SK-N-DZ (cell line): ENCODE measurements around the gene SPHKAP. TPM values are rescaled to one million over a fixed set of nuclear protein-coding genes. Genes with fewer than 3 reads are reported as not detected.
"Not testable (repeated sequence)": the region's sequence is repeated elsewhere in the genome, so short reads cannot be mapped to it uniquely, and the experiment has no call there.

Experiments
- DNase-seq: peaks from one replicate; pipeline ENCODE4 v3.0.0-alpha.2; 2015; ENCODE audit warnings: low spot score
- polyA plus RNA-seq, 2 experiments: library from polyadenylated mRNA; depleted of rRNA; stranded (reverse); fragments of >200 nt; gene quantifications; 2 replicates each; pipeline ENCODE4 v1.2.3, GENCODE V29; 2014

SPHKAP gene, protein sequence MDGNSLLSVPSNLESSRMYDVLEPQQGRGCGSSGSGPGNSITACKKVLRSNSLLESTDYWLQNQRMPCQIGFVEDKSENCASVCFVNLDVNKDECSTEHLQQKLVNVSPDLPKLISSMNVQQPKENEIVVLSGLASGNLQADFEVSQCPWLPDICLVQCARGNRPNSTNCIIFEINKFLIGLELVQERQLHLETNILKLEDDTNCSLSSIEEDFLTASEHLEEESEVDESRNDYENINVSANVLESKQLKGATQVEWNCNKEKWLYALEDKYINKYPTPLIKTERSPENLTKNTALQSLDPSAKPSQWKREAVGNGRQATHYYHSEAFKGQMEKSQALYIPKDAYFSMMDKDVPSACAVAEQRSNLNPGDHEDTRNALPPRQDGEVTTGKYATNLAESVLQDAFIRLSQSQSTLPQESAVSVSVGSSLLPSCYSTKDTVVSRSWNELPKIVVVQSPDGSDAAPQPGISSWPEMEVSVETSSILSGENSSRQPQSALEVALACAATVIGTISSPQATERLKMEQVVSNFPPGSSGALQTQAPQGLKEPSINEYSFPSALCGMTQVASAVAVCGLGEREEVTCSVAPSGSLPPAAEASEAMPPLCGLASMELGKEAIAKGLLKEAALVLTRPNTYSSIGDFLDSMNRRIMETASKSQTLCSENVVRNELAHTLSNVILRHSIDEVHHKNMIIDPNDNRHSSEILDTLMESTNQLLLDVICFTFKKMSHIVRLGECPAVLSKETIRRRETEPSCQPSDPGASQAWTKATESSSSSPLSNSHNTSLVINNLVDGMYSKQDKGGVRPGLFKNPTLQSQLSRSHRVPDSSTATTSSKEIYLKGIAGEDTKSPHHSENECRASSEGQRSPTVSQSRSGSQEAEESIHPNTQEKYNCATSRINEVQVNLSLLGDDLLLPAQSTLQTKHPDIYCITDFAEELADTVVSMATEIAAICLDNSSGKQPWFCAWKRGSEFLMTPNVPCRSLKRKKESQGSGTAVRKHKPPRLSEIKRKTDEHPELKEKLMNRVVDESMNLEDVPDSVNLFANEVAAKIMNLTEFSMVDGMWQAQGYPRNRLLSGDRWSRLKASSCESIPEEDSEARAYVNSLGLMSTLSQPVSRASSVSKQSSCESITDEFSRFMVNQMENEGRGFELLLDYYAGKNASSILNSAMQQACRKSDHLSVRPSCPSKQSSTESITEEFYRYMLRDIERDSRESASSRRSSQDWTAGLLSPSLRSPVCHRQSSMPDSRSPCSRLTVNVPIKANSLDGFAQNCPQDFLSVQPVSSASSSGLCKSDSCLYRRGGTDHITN (N-terminal part only)
- polyA plus RNA-seq (2014; cell fraction: cytosol; rRNA removed): not detected in 2 replicates
- not detected in 2 replicates for polyA plus RNA-seq (2014; cell fraction: nucleus; rRNA removed)

DNA sequence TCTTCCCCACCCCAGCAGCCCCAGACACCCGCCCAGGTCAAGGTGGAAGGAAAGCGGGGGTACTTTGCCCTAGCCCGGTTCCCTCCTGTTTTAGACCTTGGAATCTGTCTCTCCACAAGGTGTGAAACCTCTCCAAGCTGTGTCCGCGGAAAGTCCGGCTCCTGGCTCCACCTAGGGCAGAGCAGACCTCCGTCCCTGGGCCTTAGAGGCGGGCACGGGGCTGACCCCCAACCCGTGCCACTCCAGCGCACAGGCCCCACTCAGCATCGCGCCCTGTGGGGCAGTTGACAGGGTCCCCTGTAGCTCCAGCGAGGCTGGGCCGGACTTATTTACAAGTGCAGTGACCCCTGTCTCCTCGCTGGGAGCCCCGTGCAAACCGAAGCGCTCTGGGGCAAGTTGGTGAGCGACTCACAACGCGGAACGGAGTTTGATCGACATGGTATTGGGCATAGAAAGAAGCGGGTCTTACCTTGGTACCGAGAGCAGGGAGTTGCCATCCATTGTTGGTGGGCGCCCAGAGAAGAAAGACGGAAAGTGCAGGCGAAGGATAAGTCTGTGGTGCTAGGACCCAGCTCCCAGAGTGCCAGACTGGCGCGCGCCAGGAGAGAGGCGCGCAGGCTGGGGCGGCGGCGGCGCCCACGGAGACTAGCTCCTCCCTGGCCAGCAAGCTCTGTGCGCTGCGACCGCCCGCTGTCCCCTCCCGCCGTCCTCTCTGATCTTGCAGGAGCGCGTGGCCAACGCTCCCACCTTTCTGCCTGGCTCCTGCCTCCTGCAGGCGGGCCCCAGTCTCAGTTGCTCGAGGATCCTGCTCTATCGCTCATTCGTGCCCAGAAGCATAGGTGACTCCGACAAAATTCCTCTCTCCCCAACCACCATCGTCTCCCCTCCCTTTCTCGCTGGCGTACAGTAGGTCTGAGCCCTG is at the start of gene SPHKAP:
SPHKAP (minus strand) TSS at position 590 of the 922 bp plus-strand sequence; CDS start at position 501, 89 bp downstream.
- no peak for DNase-seq

DNA sequence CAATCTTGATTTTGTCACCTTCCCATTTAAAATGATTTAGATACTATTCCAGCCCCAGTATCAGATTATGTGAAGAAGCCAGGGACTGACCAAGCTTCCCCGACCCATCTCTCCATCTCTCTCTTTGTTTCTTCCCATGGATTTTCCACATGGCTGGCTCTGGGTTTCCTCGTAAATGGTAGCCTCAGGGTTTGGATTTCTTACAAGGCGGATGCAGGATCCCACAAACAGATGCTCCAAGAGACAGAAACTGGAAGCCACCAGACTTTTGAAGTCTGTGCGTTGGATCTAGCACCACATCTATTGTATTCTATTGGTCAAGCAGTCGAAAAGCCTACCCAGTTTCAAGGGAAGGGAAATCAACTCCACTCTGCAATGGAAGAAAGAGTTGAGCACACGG is 46.0 kb upstream of the SPHKAP start:
- no peak for DNase-seq

DNA sequence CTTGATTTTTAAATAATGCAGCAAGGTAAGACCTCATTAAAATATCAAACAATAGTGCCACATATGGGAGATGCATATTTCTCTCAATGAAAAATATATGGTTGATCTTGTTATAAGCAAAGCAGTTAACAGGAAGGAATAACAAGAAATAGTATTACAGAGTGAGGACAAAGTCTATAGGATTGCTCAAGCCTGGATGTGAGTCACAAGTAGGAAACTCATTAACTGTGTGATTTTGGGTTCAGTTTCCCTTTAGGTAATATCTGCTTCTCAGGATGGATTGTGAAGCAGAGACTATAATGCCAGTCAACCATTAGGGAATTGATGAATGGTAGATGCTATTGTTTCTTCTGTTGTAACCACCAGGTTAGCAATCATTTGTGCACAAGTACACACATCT is 42.9 kb upstream of the SPHKAP start:
- DNase-seq: no peak

DNA sequence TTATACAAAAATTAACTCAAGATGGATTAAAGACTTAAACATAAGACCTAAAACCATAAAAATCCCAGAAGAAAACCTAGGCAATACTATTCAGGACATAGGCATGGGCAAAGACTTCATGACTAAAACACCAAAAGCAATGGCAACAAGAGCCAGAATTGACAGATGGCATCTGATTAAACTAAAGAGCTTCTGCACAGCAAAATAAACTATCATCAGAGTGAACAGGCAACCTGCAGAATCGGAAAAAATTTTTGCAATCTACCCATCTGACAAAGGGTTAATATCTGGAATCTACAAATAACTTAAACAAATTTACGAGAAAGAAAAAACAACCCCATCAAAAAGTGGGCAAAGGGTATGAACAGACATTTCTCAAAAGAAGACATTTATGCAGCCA is 37.1 kb upstream of the SPHKAP start:
- DNase-seq: not testable (repeated sequence)

DNA sequence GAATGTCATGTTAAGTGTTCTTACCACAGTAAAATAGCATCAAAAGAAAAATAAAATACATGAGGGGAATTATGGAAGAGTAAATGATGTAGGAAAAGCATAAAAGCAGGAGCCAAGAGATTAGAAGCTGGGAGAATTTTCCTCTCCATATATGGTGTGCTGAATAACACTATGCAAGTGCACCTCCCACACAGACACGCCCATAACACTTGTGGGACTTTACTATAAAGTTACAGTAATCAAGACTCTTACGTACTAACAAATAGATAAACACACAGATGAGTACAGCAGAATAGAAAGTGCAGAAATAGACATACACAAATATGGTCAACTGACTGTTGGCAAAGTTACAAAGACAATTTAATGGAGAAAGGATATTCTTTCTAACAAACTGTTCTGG is 16.0 kb upstream of the SPHKAP start:
- DNase-seq: no peak

DNA sequence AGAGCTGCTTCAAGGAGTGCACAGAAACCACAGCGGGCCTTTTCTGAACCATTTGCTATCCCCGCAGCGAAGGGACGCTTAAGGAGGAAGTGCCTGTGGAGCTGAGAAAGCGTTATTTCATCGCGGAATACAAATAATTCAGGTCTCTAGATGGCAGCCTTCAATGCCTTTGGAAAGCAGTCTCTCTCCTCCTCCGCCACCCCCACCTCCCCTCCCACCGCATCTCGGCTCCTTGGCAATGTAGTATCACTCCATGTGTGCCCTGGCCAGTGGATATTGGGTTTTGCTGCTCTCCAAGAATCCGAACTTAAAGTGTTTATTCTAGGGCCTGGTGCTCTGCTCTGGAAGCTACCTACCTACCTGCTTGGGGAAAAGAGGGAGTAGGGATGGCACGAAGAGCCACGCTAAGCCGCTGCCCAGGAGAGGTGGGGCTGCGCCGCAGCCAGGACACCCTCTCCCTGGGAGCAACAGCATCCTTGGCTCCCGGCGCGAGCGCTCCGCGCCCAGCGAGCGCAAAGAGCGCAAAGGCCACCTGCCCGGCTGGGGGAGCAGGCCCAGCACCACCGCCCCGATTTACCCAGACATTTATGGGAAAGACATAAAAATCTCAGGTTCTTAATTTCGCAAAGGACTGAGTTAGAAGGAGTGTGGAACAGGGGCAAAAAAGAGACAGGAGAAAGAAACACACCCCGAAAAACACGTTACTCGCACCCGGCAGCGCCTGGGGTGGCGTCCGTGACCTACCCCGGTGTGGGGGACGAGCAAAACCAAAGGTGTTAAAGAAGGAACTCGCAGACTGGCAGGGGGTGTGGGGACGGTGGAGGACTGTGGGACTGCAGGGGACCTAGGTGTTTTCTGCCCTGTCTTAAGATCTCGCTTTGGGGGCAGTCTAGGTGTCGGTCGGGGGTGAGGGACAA is 1.0 kb downstream of the SPHKAP start:
- no peak for DNase-seq

DNA sequence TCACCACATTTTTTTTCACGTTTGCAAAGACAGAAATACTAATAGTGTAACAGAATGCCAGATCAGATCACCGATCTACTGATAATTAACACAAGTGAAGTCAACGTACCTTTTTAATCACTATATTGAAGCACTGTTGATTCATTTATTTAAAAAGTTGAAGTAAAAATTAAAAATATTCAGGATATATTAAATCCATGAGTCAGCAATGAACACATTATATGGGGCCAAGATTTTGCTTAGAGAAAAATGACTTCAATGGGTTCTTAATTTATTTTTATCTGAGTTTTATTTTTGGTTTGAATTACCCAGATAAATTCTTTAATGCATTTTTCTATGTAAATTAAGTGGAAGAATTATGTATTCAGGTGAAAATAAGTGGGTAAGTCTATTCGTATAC is 14.2 kb downstream of the SPHKAP start:
- DNase-seq: no peak

DNA sequence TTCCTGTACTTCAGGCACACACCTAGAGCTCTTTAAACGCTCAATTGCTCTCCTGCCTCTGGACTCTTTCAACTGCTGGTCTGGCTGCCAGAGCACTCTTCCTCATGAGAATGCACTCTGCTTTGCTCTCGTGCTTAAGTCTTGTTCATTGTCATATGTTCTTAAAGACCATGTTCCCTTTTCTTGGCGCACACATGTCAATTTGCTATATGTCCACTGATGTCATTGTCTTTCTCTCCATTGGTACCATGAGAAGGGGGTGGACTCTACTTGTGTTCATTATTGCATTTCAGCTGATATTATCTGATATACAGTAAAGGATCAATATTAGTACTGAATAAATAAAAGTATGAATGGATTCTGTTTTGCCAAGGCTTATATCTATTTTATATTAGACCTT is 16.8 kb downstream of the SPHKAP start:
- DNase-seq: no peak

DNA sequence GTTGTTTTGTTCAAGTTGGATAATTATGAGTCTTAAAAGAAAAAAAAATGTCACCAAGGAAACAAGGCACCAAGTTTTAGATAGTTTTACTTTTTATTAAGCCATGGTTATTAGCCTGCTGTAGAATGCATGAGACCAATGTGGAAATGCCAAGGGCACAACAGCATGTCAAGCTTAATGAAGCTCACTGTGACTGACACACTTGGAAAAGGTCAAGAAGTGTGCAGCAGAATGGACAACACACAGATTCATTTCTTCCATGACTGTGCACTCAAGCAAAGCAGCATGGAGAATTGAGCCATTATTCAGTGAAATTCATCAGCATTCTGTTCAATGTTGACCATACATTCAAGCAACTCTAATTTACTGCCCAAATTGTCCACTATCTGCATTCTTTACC is 23.6 kb downstream of the SPHKAP start:
- DNase-seq: no peak

DNA sequence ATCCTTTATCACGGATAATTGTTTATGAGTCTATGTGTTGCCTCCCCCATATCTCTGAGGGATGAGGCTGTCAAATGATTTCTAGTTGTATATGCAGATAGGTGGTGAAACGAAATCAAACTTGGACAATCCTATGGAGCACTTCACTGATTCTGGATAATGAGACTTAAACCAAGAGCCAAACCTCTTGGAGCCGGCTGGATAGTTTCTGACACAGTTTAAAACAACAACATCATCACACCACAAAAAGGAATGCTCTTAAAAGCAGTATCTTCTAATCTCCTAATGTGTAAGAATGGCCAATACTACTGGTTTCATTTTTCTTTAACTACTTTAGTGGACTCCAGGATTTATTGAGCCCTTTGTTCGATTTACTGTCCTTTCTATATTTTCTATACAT is 36.5 kb downstream of the SPHKAP start:
- DNase-seq: no peak

DNA sequence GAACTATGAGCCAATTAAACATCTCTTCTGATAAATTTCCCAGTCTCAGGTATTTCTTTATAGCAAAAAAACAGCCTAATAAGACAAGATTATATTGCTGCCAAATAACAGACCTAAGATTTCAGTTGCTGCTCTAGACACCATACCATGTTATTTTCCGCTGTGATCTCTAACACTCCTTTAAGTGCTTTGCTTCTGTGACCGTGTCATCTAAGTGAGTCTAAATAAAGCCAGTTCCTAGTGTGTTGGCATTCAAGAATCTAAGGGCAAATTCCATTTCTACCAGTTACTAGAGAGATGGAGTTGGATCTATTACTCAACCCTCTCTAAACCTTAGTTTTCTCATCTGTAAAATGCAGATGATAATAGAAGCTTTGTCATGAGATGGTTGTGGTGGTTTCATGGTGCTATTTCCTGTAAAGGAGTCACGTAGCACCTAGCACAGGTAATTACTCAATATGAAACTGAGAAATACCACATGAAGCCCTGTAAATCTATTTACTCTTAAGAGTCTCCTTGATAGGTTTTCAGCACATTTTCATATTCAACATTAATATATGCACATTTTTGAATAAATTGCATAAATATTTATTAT is 40.5 kb downstream of the SPHKAP start:
- DNase-seq: no peak

DNA sequence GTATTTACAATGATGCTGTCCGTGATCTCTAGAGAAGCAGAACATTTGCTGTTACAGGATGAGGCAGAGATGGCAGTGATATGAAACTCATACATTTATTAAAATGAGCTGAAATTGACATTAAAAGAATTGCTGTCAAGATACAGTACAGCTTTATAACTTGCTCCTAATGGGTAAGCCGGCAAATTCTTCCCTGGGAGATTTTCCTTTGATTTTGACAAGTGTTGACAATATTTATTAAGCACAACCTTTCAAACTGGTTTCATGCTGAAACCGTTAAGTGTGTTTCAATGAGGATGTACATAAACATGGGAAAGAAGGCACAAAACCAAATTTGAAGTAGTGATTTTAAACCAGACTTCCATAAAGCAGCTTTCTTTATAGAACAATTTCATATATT is 45.5 kb downstream of the SPHKAP start:
- no peak for DNase-seq

DNA sequence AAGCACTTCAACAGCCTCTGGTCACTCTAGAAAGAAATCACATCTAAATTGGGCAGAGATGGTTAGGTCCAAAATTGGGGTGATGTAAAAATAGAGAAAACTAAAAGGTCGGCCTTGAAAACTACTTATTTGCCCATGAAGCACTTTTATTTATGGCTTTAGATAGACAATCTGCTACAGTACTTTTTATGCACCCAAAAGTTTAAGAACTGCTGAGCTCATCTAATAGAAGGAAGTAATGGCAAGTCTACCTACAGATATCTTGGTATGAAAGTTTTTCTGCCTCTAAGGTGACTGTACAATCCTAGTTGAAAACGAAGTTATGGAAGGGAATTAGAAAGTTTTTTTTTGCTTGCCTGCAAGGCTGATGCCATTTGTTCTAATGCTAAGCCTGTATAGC is 46.2 kb downstream of the SPHKAP start:
- DNase-seq: no peak

DNA sequence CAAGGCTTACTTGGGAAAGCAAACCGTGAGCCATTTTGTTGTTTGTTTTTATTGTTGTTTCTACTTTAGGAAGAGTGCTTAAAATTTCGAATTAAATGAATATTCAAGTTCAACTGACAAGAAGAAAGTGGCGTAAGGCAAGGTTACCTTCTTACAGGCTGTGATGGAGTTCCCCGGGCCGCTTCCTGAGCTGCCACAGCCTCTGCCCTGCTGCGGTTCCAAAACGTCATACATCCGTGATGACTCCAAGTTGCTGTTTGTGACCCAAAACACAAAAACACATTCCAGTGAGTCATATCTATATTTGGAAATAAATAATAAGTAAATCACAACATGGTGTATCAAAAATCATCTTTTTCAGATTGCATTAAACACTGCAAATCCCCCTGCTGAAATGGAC is 49.7 kb downstream of the SPHKAP start:
- DNase-seq: no peak

DNA sequence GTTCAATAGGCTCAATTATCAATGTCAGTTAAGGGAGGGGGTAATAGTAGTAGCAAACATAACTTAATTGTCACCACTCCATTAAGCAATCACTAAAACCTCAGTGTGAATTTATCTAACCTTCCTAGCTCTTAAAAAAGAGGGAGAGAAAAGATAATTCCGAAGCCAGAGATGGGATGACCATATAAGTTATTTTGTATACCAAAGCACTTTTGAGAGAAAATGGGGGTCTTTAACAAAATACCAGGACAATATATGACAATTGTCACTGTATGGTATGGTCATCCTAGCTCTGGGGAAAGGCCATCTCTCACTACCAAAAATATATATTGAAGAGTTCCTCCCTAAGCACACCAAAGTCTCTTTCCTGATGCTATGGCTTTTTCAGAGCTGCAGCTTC is 55.1 kb downstream of the SPHKAP start:
- no peak for DNase-seq

DNA sequence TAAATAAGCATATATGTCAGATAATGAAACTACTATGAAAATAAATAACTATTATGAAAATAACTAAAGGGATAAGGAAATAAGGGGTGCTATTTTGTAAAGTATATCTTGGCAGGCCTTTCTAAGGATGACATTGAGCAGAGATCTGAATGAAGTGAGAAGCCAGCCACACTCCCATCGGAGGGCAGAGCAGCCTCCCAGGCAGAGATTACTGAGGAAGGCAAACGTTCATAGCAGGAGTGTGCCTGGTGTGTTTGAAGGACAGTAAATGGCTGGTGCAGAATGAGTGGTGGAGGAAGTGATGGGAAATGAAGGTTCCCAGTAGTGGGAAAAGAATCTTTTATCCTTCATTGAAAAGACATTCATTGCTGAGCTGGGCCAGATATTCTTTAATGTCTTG is 62.5 kb downstream of the SPHKAP start:
- DNase-seq: no peak

DNA sequence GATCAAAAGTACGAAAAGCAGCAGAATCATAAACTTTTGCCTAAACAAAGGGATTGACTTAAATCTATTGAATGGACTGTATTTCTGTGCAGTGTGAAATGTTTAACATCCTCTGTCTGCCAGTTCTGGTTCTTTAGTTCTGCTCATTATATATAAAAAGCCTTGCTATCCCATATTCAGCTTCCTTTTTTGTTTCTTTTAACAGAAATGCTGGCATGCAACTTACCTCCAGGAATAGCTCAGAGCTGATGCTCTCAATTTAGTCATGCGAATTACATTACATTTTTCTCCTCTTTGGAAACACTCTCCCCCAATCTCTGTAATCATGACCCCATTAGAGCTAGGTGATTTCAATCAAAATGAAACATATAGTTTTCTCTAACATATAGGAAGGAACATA is 73.6 kb downstream of the SPHKAP start:
- no peak for DNase-seq

DNA sequence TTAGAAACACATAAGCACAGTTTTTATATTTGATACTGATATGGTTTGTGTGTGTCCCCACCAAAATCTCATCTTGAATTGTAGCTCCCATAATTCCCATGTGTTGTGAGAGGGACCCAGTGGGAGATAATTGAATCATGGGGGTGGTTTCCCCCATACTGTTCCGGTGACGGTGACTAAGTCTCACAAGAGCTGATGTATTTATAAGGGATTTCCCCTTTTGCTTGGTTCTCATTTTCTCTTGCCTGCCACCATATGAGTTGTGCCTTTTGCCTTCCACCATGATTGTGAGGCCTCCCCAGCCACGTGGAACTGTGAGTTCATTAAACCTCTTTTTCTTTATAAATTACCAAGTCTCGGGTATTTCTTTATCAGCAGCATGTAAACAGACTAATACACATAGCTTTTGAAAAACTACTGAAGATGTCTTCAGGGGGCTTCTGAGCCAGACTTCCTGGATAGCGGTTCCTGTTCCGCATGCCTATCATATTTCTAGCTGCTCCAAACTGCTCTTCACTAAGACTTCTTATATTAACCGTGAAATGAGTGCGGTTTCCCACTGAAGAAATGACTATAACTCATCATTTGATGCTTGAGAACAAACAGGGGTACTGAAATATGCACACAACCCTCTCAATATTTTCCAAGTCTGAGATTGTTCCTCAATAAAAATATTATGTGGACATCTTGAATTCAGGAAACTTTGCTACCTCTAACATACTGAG is 75.8 kb downstream of the SPHKAP start:
- no peak for DNase-seq
